Measurements from ENCODE around the gene EIF2B1. TPM values are rescaled to one million over a fixed set of nuclear protein-coding genes. Genes with fewer than 3 reads are reported as not detected.

The EIF2B1 gene
- total RNA-seq, 1 experiment from 2014 or later = 59.8 TPM

GRCh38 chr12:123599310-123599709 lies 34.2 kb downstream of the EIF2B1 start:
- Histone ChIP-seq H2BK20ac (ENCODE audit: low read depth, low read length, poor library complexity, severe bottlenecking) (no peak overlapping the region), H3K4me2 (ENCODE audit: insufficient read depth, insufficient read length, low read length) (no peak overlapping the region), H4K8ac (replicated peaks; ENCODE audit: insufficient read length, low read depth, low read length) (no peak overlapping the region), H2BK12ac (ENCODE audit: insufficient read length, low read depth, low read length) (no peak overlapping the region), H3K23ac (ENCODE audit: insufficient read length, low read depth, low read length) (no peak overlapping the region), H3K4me1 (ENCODE audit: insufficient read depth, low read length) (no peaks in the 10 kb centered on the region; the same call in 1 of the 2 replicates), H2BK5ac (ENCODE audit: insufficient read length, low read length) (no peak overlapping the region), H4K20me1 (ENCODE audit: control insufficient read depth, insufficient read depth, insufficient read length) (no peaks in the 10 kb centered on the region), H3K79me1 (ENCODE audit: insufficient read depth, low read depth, low read length, poor library complexity, severe bottlenecking) (peaks cover 6% of the 10 kb centered on the region), H3K14ac (ENCODE audit: insufficient read depth, low read length) (no peak overlapping the region), H2BK120ac (ENCODE audit: low read depth, low read length, poor library complexity, severe bottlenecking) (no peak overlapping the region), H4K91ac (ENCODE audit: insufficient read length, low read depth, low read length) (no peak overlapping the region), H3K9ac (ENCODE audit: extremely low read depth, insufficient read length, low read length) (no peak overlapping the region), H3K27ac (ENCODE audit: insufficient read length, low read depth, low read length) (no peak overlapping the region), H2AK5ac (ENCODE audit: insufficient read length, low read length) (no peak overlapping the region), H3K18ac (ENCODE audit: insufficient read length, low read depth, low read length) (no peak overlapping the region), H3K4ac (ENCODE audit: low read depth, low read length) (no peak overlapping the region), H3T11ph (ENCODE audit: low read length) (no peak overlapping the region), H4K5ac (ENCODE audit: insufficient read length, low read depth, low read length) (no peak overlapping the region), H3K23me2 (ENCODE audit: insufficient read length, low read depth, low read length, poor library complexity, severe bottlenecking) (peaks cover 9% of the 10 kb centered on the region), H2AFZ (ENCODE audit: low read length) (no peak overlapping the region), H3K56ac (ENCODE audit: insufficient read length, low read depth, low read length) (no peak overlapping the region), H2BK15ac (ENCODE audit: low read depth, low read length) (no peak overlapping the region), H3K27me3 (ENCODE audit: insufficient read depth, low read length) (no peaks in the 10 kb centered on the region), H3K9me3 (ENCODE audit: control insufficient read depth, low read depth, low read length) (no peaks in the 10 kb centered on the region), H3K79me2 (ENCODE audit: insufficient read depth, low read length) (peaks cover 20% of the 10 kb centered on the region; the same call in 1 of the 2 replicates)
- H3K4me3 Mint-ChIP-seq = peak overlapping the region in 1 of 2 experiments; percentile 3; a peak in 1 of 5 replicates
- WGBS (ENCODE audit: extremely low coverage, insufficient read length, low lambda C conversion rate) = 100% methylated on average over 1 of the region's 1 CpG
- no peak for TF ChIP-seq CTCF (conservative IDR thresholded peaks at IDR 0.05)
- H3K9me3 Mint-ChIP-seq = no peaks in the 10 kb centered on the region
- H3K27ac Mint-ChIP-seq = peak overlapping the region in 1 of 3 experiments; percentile 44; a peak in 3 of 7 replicates
- H3K27me3 Mint-ChIP-seq (ENCODE audit: low read depth) = no peaks in the 10 kb centered on the region
- H3K36me3 Mint-ChIP-seq (ENCODE audit: insufficient read depth in 1 of 3, low read depth in 3 of 3) = peaks cover 19 to 49% (median 38%) of the 10 kb centered on the region in 3 experiments; a peak in 6 of 7 replicates
- peaks cover 9 to 12% of the 10 kb centered on the region in 2 experiments for H3K4me1 Mint-ChIP-seq
- no peak for DNase-seq
